ENCODE results near the gene WDR1. TPM values are rescaled to one million over a fixed set of nuclear protein-coding genes. Genes with fewer than 3 reads are reported as not detected.

WDR1 gene
- polyA plus RNA-seq, 1 of the 3 experiments (the other 2 are of a cell fraction) = 310 TPM

GRCh38 chr4:10119278-10119677 is 2.7 kb upstream of the WDR1 start (continued):
- TF ChIP-seq CTCF (IDR thresholded peaks at IDR 0.05) (no peak), TEAD4 (IDR thresholded peaks at IDR 0.05; ENCODE audit: borderline replicate concordance, insufficient read depth) (no peak), RCOR1 (IDR thresholded peaks at IDR 0.05; ENCODE audit: low read length) (no peak)

GRCh38 chr4:10118048-10119004 is 1.7 kb upstream of the WDR1 start:
- Histone ChIP-seq H4K20me1 (ENCODE audit: insufficient read depth) (peaks cover 25% of the 10 kb centered on the region), H3K4me2 (peak overlapping the region; percentile 86; the same call in 1 of the 2 replicates), H3K79me2 (ENCODE audit: insufficient read depth) (peaks cover 30% of the 10 kb centered on the region), H3K36me3 (replicated peaks in 1 of 2; ENCODE audit: control insufficient read depth in 1 of 2, insufficient read depth in 2 of 2, low read length in 1 of 2) (peaks cover 19 to 20% of the 10 kb centered on the region in 2 experiments), H3K9ac (no peak overlapping the region), H3F3A (replicated peaks; ENCODE audit: insufficient read depth) (peaks cover 11% of the 10 kb centered on the region), H3K9me3 (no peaks in the 10 kb centered on the region), H3K27ac (ENCODE audit: low read depth in 2 of 2, low read length in 1 of 2) (no peak overlapping the region), H3K27me3 (ENCODE audit: insufficient read depth) (no peaks in the 10 kb centered on the region), H3K4me3 (ENCODE audit: low read depth in 2 of 2, low read length in 1 of 2) (no peak overlapping the region), H3K4me1 (ENCODE audit: control insufficient read depth in 1 of 2, insufficient read depth in 2 of 2, low read depth in 1 of 2, low read length in 1 of 2) (peaks cover 14 to 15% of the 10 kb centered on the region in 2 experiments; a peak in 2 of 4 replicates), H2AFZ (ENCODE audit: low read depth) (no peak overlapping the region), H3K9me2 (no peaks in the 10 kb centered on the region)
- TF ChIP-seq MAX (IDR thresholded peaks at IDR 0.05; ENCODE audit: low read depth) (no peak), IRF3 (IDR thresholded peaks at IDR 0.05; ENCODE audit: low read depth, low read length) (no peak), MEF2A (IDR thresholded peaks at IDR 0.05; ENCODE audit: borderline replicate concordance, low read depth) (no peak)
- ChIA-PET POLR2A (interaction anchor here (1.1 to 1.6 kb wide), 3 partner anchors 8 to 40 kb away, joined by 3 to 5 read pairs (median 4); no protein-coding TSS in a partner anchor), CTCF (interaction anchor here (0.6 to 2.5 kb wide), 5 partner anchors 16 to 431 kb away, joined by 3 to 10 read pairs (median 3); no protein-coding TSS in a partner anchor)
- DNase-seq = no peak
- WGBS (ENCODE audit: low lambda C conversion rate) = 92% methylated on average over 21 of the region's 21 CpGs

- Histone ChIP-seq H3K27me3 (ENCODE audit: insufficient read depth) (no peaks in the 10 kb centered on the region), H3K27ac (ENCODE audit: low read depth in 2 of 2, low read length in 1 of 2) (peak overlapping the region; percentile 66 to 75), H3K9me2 (no peaks in the 10 kb centered on the region), H3K4me1 (ENCODE audit: control insufficient read depth in 1 of 2, insufficient read depth in 2 of 2, low read depth in 1 of 2, low read length in 1 of 2) (peaks cover 14 to 15% of the 10 kb centered on the region in 2 experiments; a peak in 2 of 4 replicates), H3K79me2 (ENCODE audit: insufficient read depth) (peaks cover 38% of the 10 kb centered on the region), H3K9ac (peak overlapping the region; percentile 76), H2AFZ (ENCODE audit: low read depth) (peak overlapping the region; percentile 60; the same call in 1 of the 2 replicates), H3K36me3 (replicated peaks in 1 of 2; ENCODE audit: control insufficient read depth in 1 of 2, insufficient read depth in 2 of 2, low read length in 1 of 2) (peaks cover 24 to 27% of the 10 kb centered on the region in 2 experiments), H3K9me3 (no peaks in the 10 kb centered on the region), H3K4me2 (peak overlapping the region; percentile 86), H3F3A (replicated peaks; ENCODE audit: insufficient read depth) (peaks cover 11% of the 10 kb centered on the region), H4K20me1 (ENCODE audit: insufficient read depth) (peaks cover 33% of the 10 kb centered on the region), H3K4me3 (ENCODE audit: low read depth in 2 of 2, low read length in 1 of 2) (peak overlapping the region; percentile 67 to 72)
- DNase-seq = no peak
- ChIA-PET POLR2A (interaction anchor here (0.8 to 1.6 kb wide), 5 partner anchors 9 to 426 kb away, joined by 3 to 5 read pairs (median 4); no protein-coding TSS in a partner anchor), CTCF (interaction anchor here (0.6 to 2.5 kb wide), 5 partner anchors 15 to 432 kb away, joined by 3 to 10 read pairs (median 3); no protein-coding TSS in a partner anchor)
- WGBS (ENCODE audit: low lambda C conversion rate) = 63% methylated on average over 17 of the region's 17 CpGs
- no peak for TF ChIP-seq RFX5 (IDR thresholded peaks at IDR 0.05; ENCODE audit: low read length)
- no peak for TF ChIP-seq RAD21 (IDR thresholded peaks at IDR 0.05; ENCODE audit: low read length)
- TF ChIP-seq TCF12 (IDR thresholded peaks at IDR 0.05) = no peak
- no peak for TF ChIP-seq EP300 (IDR thresholded peaks at IDR 0.05; ENCODE audit: borderline replicate concordance in 1 of 2, low read depth in 1 of 2, low read length in 1 of 2)
- no peak for TF ChIP-seq TEAD4 (IDR thresholded peaks at IDR 0.05; ENCODE audit: borderline replicate concordance, insufficient read depth)
- no peak for TF ChIP-seq GABPA (IDR thresholded peaks at IDR 0.05; ENCODE audit: low read depth)
- TF ChIP-seq SIN3A (IDR thresholded peaks at IDR 0.05; ENCODE audit: borderline replicate concordance, low read depth, low read length) = no peak
- no peak for TF ChIP-seq ELF1 (IDR thresholded peaks at IDR 0.05)
- no peak for TF ChIP-seq TAF1 (IDR thresholded peaks at IDR 0.05; ENCODE audit: borderline replicate concordance, low read depth, low read length)
- TF ChIP-seq NRF1 (IDR thresholded peaks at IDR 0.05; ENCODE audit: low read depth, low read length) = no peak
- no peak for TF ChIP-seq RCOR1 (IDR thresholded peaks at IDR 0.05; ENCODE audit: low read length)
- no peak for TF ChIP-seq MAX (IDR thresholded peaks at IDR 0.05; ENCODE audit: low read depth)
- no peak for TF ChIP-seq GATA2 (CRISPR knock-in tag; IDR thresholded peaks at IDR 0.05)
- TF ChIP-seq JUND (IDR thresholded peaks at IDR 0.05) = no peak
- TF ChIP-seq FOSL2 (IDR thresholded peaks at IDR 0.05; ENCODE audit: borderline replicate concordance, low read depth) = no peak
- TF ChIP-seq NFIC (IDR thresholded peaks at IDR 0.05; ENCODE audit: borderline replicate concordance) = no peak
These were observed 904 bp upstream of the WDR1 start for GRCh38 chr4:10117359-10118047.

Measured in SK-N-SH (cell line).